Mucosa of rectum (tissue), 2 donors: ENCODE results near the gene INIP.

ENCODE experiments used
- H3K27ac ChIP-seq, 2 donors: one replicate each; pipeline ENCODE4 v1.7.0; 2013; ENCODE audit warnings: inconsistent platforms in 2 of 2, low read depth in 2 of 2, low read length in 2 of 2
- H3K27me3 ChIP-seq, 2 donors: one replicate each; pipeline ENCODE4 v1.7.0; 2013; ENCODE audit warnings: low read length in 2 of 2; ENCODE audit not compliant: control insufficient read depth in 2 of 2, insufficient read depth in 2 of 2
- H3K36me3 ChIP-seq, 2 donors: one replicate each; pipeline ENCODE4 v1.7.0; 2013; ENCODE audit warnings: low read length in 2 of 2; ENCODE audit not compliant: control insufficient read depth in 2 of 2, insufficient read depth in 2 of 2
- H3K4me1 ChIP-seq, 2 donors: one replicate each; pipeline ENCODE4 v1.7.0; 2013; ENCODE audit warnings: low read length in 2 of 2, mild to moderate bottlenecking in 1 of 2; ENCODE audit not compliant: control insufficient read depth in 2 of 2, insufficient read depth in 2 of 2
- H3K4me3 ChIP-seq, 2 donors: one replicate each; pipeline ENCODE4 v1.7.0; 2013; ENCODE audit warnings: low read length in 2 of 2
- H3K9ac ChIP-seq, 2 donors: one replicate each; pipeline ENCODE4 v1.7.0; 2013; ENCODE audit warnings: low read length in 2 of 2, low read depth in 1 of 2, mild to moderate bottlenecking in 1 of 2
- H3K9me3 ChIP-seq, 2 donors: one replicate each; pipeline ENCODE4 v1.7.0; 2013; ENCODE audit warnings: low read length in 2 of 2; ENCODE audit not compliant: control insufficient read depth in 2 of 2
- donor health status: healthy.
- donor health status: Normal muscosa, but diverticular disease.

INIP gene, protein sequence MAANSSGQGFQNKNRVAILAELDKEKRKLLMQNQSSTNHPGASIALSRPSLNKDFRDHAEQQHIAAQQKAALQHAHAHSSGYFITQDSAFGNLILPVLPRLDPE

GRCh38 chr9:112717661-112718331 lies at the start of gene INIP:
INIP (minus strand) TSS chr9:112718117; CDS start chr9:112716485, 1,632 bp downstream.
- Histone ChIP-seq H3K4me1 (peaks cover 5 to 9% of the 10 kb centered on the region in 2 donors), H3K27me3 (no peaks in the 10 kb centered on the region), H3K4me3 (peak within 1 kb of the TSS; percentile 96 to 97), H3K9ac (peak within 1 kb of the TSS; percentile 93 to 96), H3K36me3 (peaks cover 0 to 8% of the 10 kb centered on the region in 2 donors), H3K27ac (peak within 1 kb of the TSS; percentile 93 to 96), H3K9me3 (no peaks in the 10 kb centered on the region)

DNA sequence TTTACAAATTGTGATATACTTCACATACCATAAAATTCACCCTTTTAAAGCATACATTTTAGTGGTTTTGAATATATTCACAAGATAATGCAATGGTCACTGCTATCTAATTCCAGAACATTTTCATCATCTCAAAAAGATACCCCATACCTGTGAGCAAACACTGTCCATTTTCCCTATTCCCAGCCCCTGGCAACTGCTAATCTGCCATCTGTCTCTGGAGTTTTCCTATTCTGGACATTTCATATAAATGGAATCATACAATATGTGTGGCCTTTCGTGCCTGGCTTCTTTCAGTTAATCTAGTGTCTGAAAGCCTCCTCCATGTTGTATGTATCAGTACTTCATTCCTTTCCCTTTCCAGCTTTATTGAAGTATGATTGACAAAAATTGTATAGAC lies 47.4 kb upstream of the INIP start:
- Histone ChIP-seq H3K4me1 (peaks cover 0 to 14% of the 10 kb centered on the region in 2 donors), H3K27me3 (no peaks in the 10 kb centered on the region), H3K27ac (peak overlapping the region in 1 of 2 donors; percentile 37), H3K9me3 (no peaks in the 10 kb centered on the region), H3K9ac (no peak overlapping the region), H3K36me3 (peaks cover 0 to 4% of the 10 kb centered on the region in 2 donors), H3K4me3 (no peak overlapping the region)

- Histone ChIP-seq H3K27me3 (no peaks in the 10 kb centered on the region), H3K4me3 (no peak overlapping the region), H3K4me1 (peaks cover 0 to 14% of the 10 kb centered on the region in 2 donors), H3K27ac (peak overlapping the region in 1 of 2 donors; percentile 37), H3K9me3 (no peaks in the 10 kb centered on the region), H3K36me3 (peaks cover 0 to 4% of the 10 kb centered on the region in 2 donors), H3K9ac (no peak overlapping the region)
Observed at GRCh38 chr9:112764837-112765236, 46.9 kb upstream of the INIP start.

DNA sequence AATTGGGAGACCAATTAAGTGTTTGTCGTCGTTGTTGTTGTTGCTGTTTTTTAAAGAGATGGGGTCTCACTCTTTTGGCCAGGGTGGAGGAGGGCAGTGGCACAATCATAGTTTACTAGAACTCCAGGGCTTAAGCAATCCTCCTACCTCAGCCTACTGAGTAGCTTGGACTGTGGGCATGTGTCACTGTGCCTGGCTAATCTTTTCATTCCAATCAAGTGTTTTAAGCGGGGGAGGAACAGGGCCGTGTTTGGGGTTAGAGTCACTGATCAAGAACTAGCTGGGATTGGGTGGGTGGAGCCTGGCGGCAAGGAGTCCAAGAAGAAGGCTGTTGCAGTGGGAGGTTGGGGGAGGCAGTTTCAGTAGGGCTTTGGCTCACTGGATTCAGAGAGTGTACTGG lies 46.4 kb upstream of the INIP start:
- Histone ChIP-seq H3K4me1 (peaks cover 0 to 14% of the 10 kb centered on the region in 2 donors), H3K36me3 (peaks cover 0 to 3% of the 10 kb centered on the region in 2 donors), H3K27me3 (no peaks in the 10 kb centered on the region), H3K9ac (no peak overlapping the region), H3K27ac (no peak overlapping the region), H3K9me3 (no peaks in the 10 kb centered on the region), H3K4me3 (no peak overlapping the region)

GRCh38 chr9:112762726-112763518 lies 45.0 kb upstream of the INIP start:
- Histone ChIP-seq H3K36me3 (no peaks in the 10 kb centered on the region), H3K9me3 (no peaks in the 10 kb centered on the region), H3K27me3 (no peaks in the 10 kb centered on the region), H3K4me1 (peaks cover 0 to 16% of the 10 kb centered on the region in 2 donors), H3K9ac (no peak overlapping the region), H3K4me3 (no peak overlapping the region), H3K27ac (no peak overlapping the region)

GRCh38 chr9:112761912-112762655 lies 44.2 kb upstream of the INIP start:
- peaks cover 6 to 23% of the 10 kb centered on the region in 2 donors for H3K4me1 ChIP-seq
- no peaks in the 10 kb centered on the region for H3K27me3 ChIP-seq
- no peak overlapping the region for H3K27ac ChIP-seq
- no peaks in the 10 kb centered on the region for H3K36me3 ChIP-seq
- H3K9ac ChIP-seq, result no peak overlapping the region
- H3K9me3 ChIP-seq, result no peaks in the 10 kb centered on the region
- H3K4me3 ChIP-seq, result no peak overlapping the region

- H3K36me3 ChIP-seq, result no peaks in the 10 kb centered on the region
- H3K4me3 ChIP-seq, result no peak overlapping the region
- H3K9ac ChIP-seq, result no peak overlapping the region
- H3K4me1 ChIP-seq, result peaks cover 14 to 32% of the 10 kb centered on the region in 2 donors
- no peaks in the 10 kb centered on the region for H3K27me3 ChIP-seq
- H3K27ac ChIP-seq, result no peak overlapping the region
- H3K9me3 ChIP-seq, result no peaks in the 10 kb centered on the region
Observed at GRCh38 chr9:112760821-112761220, 42.9 kb upstream of the INIP start.

GRCh38 chr9:112757940-112758339 lies 40.0 kb upstream of the INIP start:
- Histone ChIP-seq H3K4me1 (peaks cover 29 to 36% of the 10 kb centered on the region in 2 donors), H3K9me3 (no peaks in the 10 kb centered on the region), H3K27ac (peak overlapping the region in 1 of 2 donors; percentile 61)

GRCh38 chr9:112757282-112757883 lies 39.5 kb upstream of the INIP start:
- Histone ChIP-seq H3K4me3 (peak overlapping the region; percentile 10 to 16), H3K4me1 (peaks cover 29 to 40% of the 10 kb centered on the region in 2 donors), H3K27me3 (no peaks in the 10 kb centered on the region), H3K36me3 (no peaks in the 10 kb centered on the region), H3K27ac (peak overlapping the region; percentile 19 to 61), H3K9ac (no peak overlapping the region), H3K9me3 (no peaks in the 10 kb centered on the region)

More at GRCh38 chr9:112757940-112758339, 40.0 kb upstream of the INIP start:
- Histone ChIP-seq H3K27me3 (no peaks in the 10 kb centered on the region), H3K36me3 (no peaks in the 10 kb centered on the region), H3K9ac (no peak overlapping the region), H3K4me3 (no peak overlapping the region)
